22Rv1 (cell line): ENCODE results near the gene NLK.

Source experiments
- CTCF ChIP-seq: fragments of 450-650 bp; IDR thresholded peaks from 2 replicates; pipeline ENCODE4 v1.5.1; 2017; ENCODE audit warnings: mild to moderate bottlenecking
- ZFX ChIP-seq: fragments of 450-650 bp; IDR thresholded peaks from 2 replicates; pipeline ENCODE4 v1.6.1; 2017; ENCODE audit warnings: antibody characterized with exemption, borderline replicate concordance

GRCh38 chr17:28033972-28034714, 8.3 kb upstream of the NLK start:
- TF ChIP-seq CTCF (no peak), ZFX (no peak)
